HepG2 (cell line): Measurements from ENCODE around the gene SLC22A23. TPM values are rescaled to one million over a fixed set of nuclear protein-coding genes. Genes with fewer than 3 reads are reported as not detected.

Experiments
- ARID4A ChIP-seq: sonication (generic); formaldehyde crosslinking; IDR thresholded peaks from 2 replicates; pipeline ENCODE4 v1.5.0; 2020; ENCODE audit warnings: mild to moderate bottlenecking, missing genetic modification reagents, borderline replicate concordance
- BORCS8-MEF2B ChIP-seq: sonication (generic); formaldehyde crosslinking; IDR thresholded peaks from 2 replicates; pipeline ENCODE4 v1.8.0; 2022; ENCODE audit warnings: mild to moderate bottlenecking, missing genetic modification reagents
- DDIT3 ChIP-seq: sonication (generic); formaldehyde crosslinking; IDR thresholded peaks from 2 replicates; pipeline ENCODE4 v1.4.0; 2020; ENCODE audit warnings: mild to moderate bottlenecking, missing genetic modification reagents
- ELK4 ChIP-seq: sonication (generic); formaldehyde crosslinking; IDR thresholded peaks from 2 replicates; pipeline ENCODE4 v1.9.0; 2021; ENCODE audit warnings: missing genetic modification reagents, borderline replicate concordance
- FOXO4 ChIP-seq: sonication (generic); formaldehyde crosslinking; conservative IDR thresholded peaks from 2 replicates; pipeline ENCODE4 v1.8.1; 2023; ENCODE audit warnings: missing genetic modification reagents
- NCOA5 ChIP-seq: sonication (generic); formaldehyde crosslinking; IDR thresholded peaks from 2 replicates; pipeline ENCODE4 v1.4.0; 2020; ENCODE audit warnings: missing genetic modification reagents
- NFE2L1 ChIP-seq: sonication (generic); formaldehyde crosslinking; IDR thresholded peaks from 2 replicates; pipeline ENCODE4 v1.4.0; 2020; ENCODE audit warnings: missing genetic modification reagents, mild to moderate bottlenecking, borderline replicate concordance
- SAFB2 ChIP-seq: sonication (generic); formaldehyde crosslinking; IDR thresholded peaks from 2 replicates; pipeline ENCODE4 v1.5.1; 2020; ENCODE audit warnings: missing genetic modification reagents, low read depth, mild to moderate bottlenecking, borderline replicate concordance
- SPEN ChIP-seq: sonication (generic); formaldehyde crosslinking; IDR thresholded peaks from 2 replicates; pipeline ENCODE4 v1.5.1; 2020; ENCODE audit warnings: low read depth, mild to moderate bottlenecking, missing genetic modification reagents
- WIZ ChIP-seq: sonication (generic); formaldehyde crosslinking; IDR thresholded peaks from 2 replicates; pipeline ENCODE4 v1.5.1; 2020; ENCODE audit warnings: mild to moderate bottlenecking, missing genetic modification reagents
- YY1 ChIP-seq: IDR thresholded peaks from 2 replicates; pipeline ENCODE4 v1.6.1; 2011; ENCODE audit warnings: low read length, low read depth, moderate library complexity, mild to moderate bottlenecking; ENCODE audit not compliant: insufficient read depth, insufficient replicate concordance
- ZBTB20 ChIP-seq: sonication (generic); formaldehyde crosslinking; IDR thresholded peaks from 2 replicates; pipeline ENCODE4 v1.8.1; 2023; ENCODE audit warnings: missing genetic modification reagents, low read depth, mild to moderate bottlenecking, borderline replicate concordance
- ZFP41 ChIP-seq: sonication (generic); formaldehyde crosslinking; IDR thresholded peaks from 2 replicates; pipeline ENCODE4 v1.4.0; 2020; ENCODE audit warnings: mild to moderate bottlenecking, missing genetic modification reagents, borderline replicate concordance
- ZNF460 ChIP-seq: sonication (generic); formaldehyde crosslinking; IDR thresholded peaks from 2 replicates; pipeline ENCODE4 v1.5.1; 2020; ENCODE audit warnings: missing genetic modification reagents, mild to moderate bottlenecking, borderline replicate concordance
- ZNF501 ChIP-seq: sonication (generic); formaldehyde crosslinking; IDR thresholded peaks from 2 replicates; pipeline ENCODE4 v1.5.1; 2020; ENCODE audit warnings: mild to moderate bottlenecking, moderate library complexity, missing genetic modification reagents
- ZNF709 ChIP-seq: sonication (generic); formaldehyde crosslinking; IDR thresholded peaks from 2 replicates; pipeline ENCODE4 v1.5.0; 2020; ENCODE audit warnings: mild to moderate bottlenecking, missing genetic modification reagents
- ZNF746 ChIP-seq: sonication (generic); formaldehyde crosslinking; IDR thresholded peaks from 2 replicates; pipeline ENCODE4 v1.8.0; 2022; ENCODE audit warnings: mild to moderate bottlenecking, missing genetic modification reagents
- ZSCAN21 ChIP-seq: sonication (generic); formaldehyde crosslinking; IDR thresholded peaks from 2 replicates; pipeline ENCODE4 v1.8.0; 2022; ENCODE audit warnings: mild to moderate bottlenecking, missing genetic modification reagents, moderate library complexity, borderline replicate concordance
- polyA plus RNA-seq, 8 experiments: library from polyadenylated mRNA; depleted of rRNA in 3 of 8; stranded (reverse) in 7 of 8; unstranded in 1 of 8; fragments of >200 nt; fragmentation: Illumina TruSeq in 4 of 8; extraction: Trizol in 4 of 8; gene quantifications; 2 replicates each; pipeline versions ENCODE4 v1.2.1 to v1.2.3, GENCODE V29; 2011 to 2016; ENCODE audit warnings: low read depth in 4 of 8, missing spikeins in 1 of 8, mixed read lengths in 1 of 8; ENCODE audit not compliant: insufficient read depth in 1 of 8
- total RNA-seq, 5 experiments: library from RNA; depleted of rRNA; stranded (reverse); fragments of >200 nt; fragmentation: Illumina TruSeq; extraction: Trizol; gene quantifications; 2 replicates each; pipeline ENCODE4 v1.2.3, GENCODE V29; 2016; ENCODE audit warnings: low read depth in 1 of 5
- TF ChIP-seq, protein P1 (sequence below): sonication (generic); formaldehyde crosslinking; conservative IDR thresholded peaks from 2 replicates; pipeline ENCODE4 v1.8.0; 2022; ENCODE audit warnings: missing genetic modification reagents

SLC22A23 gene
- total and polyA plus RNA-seq, 2 of the 13 experiments (the other 11 are each of a cell fraction or from before 2014, with no cell fraction given) = 11.8 to 17.5 TPM

GRCh38 chr6:3409699-3410384 lies 47.0 kb downstream of the SLC22A23 start (continued):
- TF ChIP-seq BORCS8-MEF2B (CRISPR knock-in tag) (peak; percentile 68; the same call in 1 of the 2 replicates), ZNF746 (CRISPR knock-in tag) (peak; percentile 97), NFE2L1 (no peak), ZNF709 (CRISPR knock-in tag) (peak; percentile 92), WIZ (CRISPR knock-in tag) (0 out of 2 replicates have a peak, but pooled peaks have one; percentile 66), NCOA5 (no peak), ZBTB20 (CRISPR knock-in tag) (peak; percentile 98), ARID4A (peak; percentile 82; the same call in 1 of the 2 replicates), SAFB2 (CRISPR knock-in tag) (no peak; the same call in 1 of the 2 replicates), ZSCAN21 (CRISPR knock-in tag) (peak; percentile 94), ZNF460 (CRISPR knock-in tag) (peak; percentile 80; the same call in 1 of the 2 replicates), FOXO4 (CRISPR knock-in tag) (no peak), ELK4 (CRISPR knock-in tag) (no peak), ZNF501 (CRISPR knock-in tag) (peak; percentile 80), SPEN (CRISPR knock-in tag) (peak; percentile 93; the same call in 1 of the 2 replicates), DDIT3 (CRISPR knock-in tag) (no peak; the same call in 1 of the 2 replicates), YY1 (peak; percentile 35), ZFP41 (CRISPR knock-in tag) (no peak)
- TF ChIP-seq, protein P1, sequence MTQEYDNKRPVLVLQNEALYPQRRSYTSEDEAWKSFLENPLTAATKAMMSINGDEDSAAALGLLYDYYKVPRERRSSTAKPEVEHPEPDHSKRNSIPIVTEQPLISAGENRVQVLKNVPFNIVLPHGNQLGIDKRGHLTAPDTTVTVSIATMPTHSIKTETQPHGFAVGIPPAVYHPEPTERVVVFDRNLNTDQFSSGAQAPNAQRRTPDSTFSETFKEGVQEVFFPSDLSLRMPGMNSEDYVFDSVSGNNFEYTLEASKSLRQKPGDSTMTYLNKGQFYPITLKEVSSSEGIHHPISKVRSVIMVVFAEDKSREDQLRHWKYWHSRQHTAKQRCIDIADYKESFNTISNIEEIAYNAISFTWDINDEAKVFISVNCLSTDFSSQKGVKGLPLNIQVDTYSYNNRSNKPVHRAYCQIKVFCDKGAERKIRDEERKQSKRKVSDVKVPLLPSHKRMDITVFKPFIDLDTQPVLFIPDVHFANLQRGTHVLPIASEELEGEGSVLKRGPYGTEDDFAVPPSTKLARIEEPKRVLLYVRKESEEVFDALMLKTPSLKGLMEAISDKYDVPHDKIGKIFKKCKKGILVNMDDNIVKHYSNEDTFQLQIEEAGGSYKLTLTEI (CRISPR knock-in tag) = no peak
